K562 (cell line): ENCODE data around the gene ROPN1L. TPM values are rescaled to one million over a fixed set of nuclear protein-coding genes. Genes with fewer than 3 reads are reported as not detected.

Experiments
- C11orf30 ChIP-seq: fragments of 450-650 bp; IDR thresholded peaks from 2 replicates; pipeline ENCODE4 v1.6.1; 2016; ENCODE audit warnings: low read depth, mild to moderate bottlenecking
- FOXJ2 ChIP-seq: fragments of 200-800 bp; sonication (Bioruptor generic); IDR thresholded peaks from 2 replicates; pipeline ENCODE4 v1.6.1; 2016; ENCODE audit warnings: missing genetic modification characterization, missing compliant biosample characterization
- FOXJ3 ChIP-seq: sonication (generic); formaldehyde crosslinking; IDR thresholded peaks from 2 replicates; pipeline ENCODE4 v1.4.0; 2020; ENCODE audit warnings: mild to moderate bottlenecking, missing genetic modification reagents
- HDAC8 ChIP-seq: fragments of 450-650 bp; IDR thresholded peaks from 2 replicates; pipeline ENCODE4 v1.6.1; 2016; ENCODE audit warnings: mild to moderate bottlenecking, missing genetic modification characterization, moderate library complexity, missing compliant biosample characterization
- JUND ChIP-seq, 2 experiments: IDR thresholded peaks; 2 replicates in 1 of 2; 3 replicates in 1 of 2; pipeline ENCODE4 v1.6.1; 2011; ENCODE audit warnings: borderline replicate concordance in 2 of 2, low read depth in 2 of 2, low read length in 2 of 2, improper control_type of control experiment in 1 of 2, missing biosample characterization in 1 of 2, missing genetic modification characterization in 1 of 2, missing genetic modification reagents in 1 of 2
- LCOR ChIP-seq: sonication (generic); formaldehyde crosslinking; IDR thresholded peaks from 2 replicates; pipeline ENCODE4 v1.8.0; 2022; ENCODE audit warnings: mild to moderate bottlenecking, missing genetic modification reagents
- MAFG ChIP-seq: fragments of 450-650 bp; conservative IDR thresholded peaks from 2 replicates; pipeline ENCODE4 v1.6.1; 2016; ENCODE audit warnings: missing genetic modification characterization, missing compliant biosample characterization
- MIER1 ChIP-seq: fragments of 450-650 bp; IDR thresholded peaks from 2 replicates; pipeline ENCODE4 v1.6.1; 2016; ENCODE audit warnings: antibody characterized with exemption, mild to moderate bottlenecking, low read depth
- NCOR1 ChIP-seq: fragments of 450-650 bp; IDR thresholded peaks from 2 replicates; pipeline ENCODE4 v1.6.1; 2016; ENCODE audit warnings: mild to moderate bottlenecking, moderate library complexity
- NR2C2 ChIP-seq, 2 experiments: fragments of 200-800 bp in 1 of 2; sonication (Bioruptor generic) in 1 of 2; sonication (generic) in 1 of 2; formaldehyde crosslinking in 1 of 2; IDR thresholded peaks; 2 replicates each; pipeline versions ENCODE4 v1.6.1 to v1.8.0; 2016 to 2022; ENCODE audit warnings: mild to moderate bottlenecking in 1 of 2, missing compliant biosample characterization in 1 of 2, missing genetic modification characterization in 1 of 2, missing genetic modification reagents in 1 of 2
- RBFOX2 ChIP-seq: fragments of 200-400 bp; formaldehyde crosslinking; IDR thresholded peaks from 2 replicates; pipeline ENCODE4 v1.6.1; 2017; ENCODE audit warnings: low read depth, mild to moderate bottlenecking, low read length, moderate library complexity
- RNF2 ChIP-seq: sonication (generic); IDR thresholded peaks from 2 replicates; pipeline ENCODE4 v1.6.1; 2016
- SAP30 ChIP-seq: fragments of 200-600 bp; sonication (generic); IDR thresholded peaks from 2 replicates; pipeline ENCODE4 v1.6.1; 2012; ENCODE audit warnings: borderline replicate concordance, low read depth, mild to moderate bottlenecking, moderate library complexity, low read length, control low read depth, inconsistent platforms; ENCODE audit not compliant: insufficient read depth, poor library complexity, severe bottlenecking
- SIN3A ChIP-seq, 2 experiments: fragments of 150-350 bp in 1 of 2; IDR thresholded peaks; 2 replicates each; pipeline ENCODE4 v1.6.1; 2011 to 2016; ENCODE audit warnings: borderline replicate concordance in 2 of 2, low read depth in 2 of 2, low read length in 2 of 2, mild to moderate bottlenecking in 2 of 2, moderate library complexity in 2 of 2; ENCODE audit not compliant: control insufficient read depth in 1 of 2
- SMAD3 ChIP-seq: fragments of 450-650 bp; formaldehyde crosslinking; conservative IDR thresholded peaks from 2 replicates; pipeline ENCODE4 v1.4.0; 2020; ENCODE audit warnings: mild to moderate bottlenecking
- SRSF7 ChIP-seq: fragments of 200-400 bp; formaldehyde crosslinking; optimal IDR thresholded peaks from 2 replicates; pipeline ENCODE3; 2017; ENCODE audit warnings: mild to moderate bottlenecking, low read depth, low read length
- ZNF184 ChIP-seq: sonication (generic); formaldehyde crosslinking; IDR thresholded peaks from 2 replicates; pipeline ENCODE4 v1.5.0; 2020; ENCODE audit warnings: missing genetic modification reagents
- ZNF232 ChIP-seq: sonication (generic); formaldehyde crosslinking; IDR thresholded peaks from 2 replicates; pipeline ENCODE4 v1.8.0; 2022; ENCODE audit warnings: mild to moderate bottlenecking, missing genetic modification reagents
- ZNF24 ChIP-seq: fragments of 450-650 bp; IDR thresholded peaks from 2 replicates; pipeline ENCODE4 v1.6.1; 2016
- ZNF3 ChIP-seq: fragments of 250-450 bp; sonication (Bioruptor Pico); IDR thresholded peaks from 2 replicates; pipeline ENCODE4 v1.5.0; 2021; ENCODE audit warnings: mild to moderate bottlenecking, moderate library complexity
- ZNF551 ChIP-seq: fragments of 250-450 bp; sonication (Bioruptor Pico); IDR thresholded peaks from 2 replicates; pipeline ENCODE4 v1.5.0; 2021; ENCODE audit warnings: mild to moderate bottlenecking, moderate library complexity
- ZNF766 ChIP-seq: fragments of 200-800 bp; sonication (Bioruptor generic); conservative IDR thresholded peaks from 2 replicates; pipeline ENCODE4 v1.6.1; 2016; ENCODE audit warnings: missing genetic modification characterization, missing compliant biosample characterization
- polyA plus RNA-seq, 8 experiments: library from polyadenylated mRNA; depleted of rRNA in 4 of 8; stranded (reverse) in 5 of 8; unstranded in 3 of 8; fragments of >200 nt; fragmentation: Nextera tagmentation in 2 of 8; fragmentation: Illumina TruSeq in 1 of 8; extraction: Ambion mirVana in 2 of 8; extraction: Trizol in 1 of 8; gene quantifications; 2 replicates each; pipeline versions ENCODE4 v1.2.1 to v1.2.3, GENCODE V29; 2011 to 2014; ENCODE audit warnings: inconsistent platforms in 1 of 8, missing spikeins in 1 of 8
- total RNA-seq, 7 experiments: library from RNA; depleted of rRNA in 6 of 7; stranded (reverse); fragments of >200 nt in 6 of 7; fragmentation: Illumina TruSeq in 2 of 7; extraction: Trizol in 2 of 7; gene quantifications; 2 replicates each; pipeline versions ENCODE4 v1.2.1 to v1.2.3, GENCODE V29; 2011 to 2021; ENCODE audit warnings: low replicate concordance in 1 of 7
- TF ChIP-seq, protein P1 (sequence below): sonication (generic); IDR thresholded peaks from 2 replicates; pipeline ENCODE4 v1.6.1; 2016
- TF ChIP-seq, protein P2 (sequence below): fragments of 200-800 bp; sonication (Bioruptor generic); IDR thresholded peaks from 2 replicates; pipeline ENCODE4 v1.6.1; 2017; ENCODE audit warnings: missing genetic modification characterization, missing compliant biosample characterization

Gene ROPN1L
- total and polyA plus RNA-seq, 9 of the 15 experiments (the other 6 are each of a cell fraction or from before 2014, with no cell fraction given) = 0.04 to 0.85 (median 0.24) TPM; not detected in 3

DNA sequence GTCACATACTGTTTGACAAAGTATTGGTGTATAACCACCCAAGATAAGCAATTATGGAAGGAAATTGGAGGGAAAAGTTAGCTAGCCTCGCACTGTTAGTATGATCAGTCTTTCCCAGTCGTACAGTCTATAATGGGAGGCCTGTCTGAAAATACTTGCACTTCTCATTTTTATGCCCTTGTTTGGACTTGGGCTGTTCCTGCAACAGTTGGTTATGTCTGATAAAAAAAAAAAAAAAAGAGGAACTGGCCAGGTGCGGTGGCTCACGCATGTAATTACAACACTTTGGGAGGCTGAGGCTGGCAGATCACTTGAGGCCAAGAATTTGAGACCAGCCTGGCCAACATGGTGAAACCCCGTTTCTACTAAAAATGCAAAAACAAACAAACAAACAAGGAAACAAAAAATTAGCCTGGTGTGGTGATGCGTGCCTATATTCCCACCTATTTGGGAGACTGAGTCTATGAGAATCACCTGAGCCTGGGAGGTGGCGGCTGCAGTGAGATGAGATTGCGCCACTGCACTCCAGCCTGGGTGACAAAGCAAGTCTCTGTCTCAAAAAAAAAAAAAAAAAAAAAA is 63.9 kb downstream of the ROPN1L start (continued):
- TF ChIP-seq ZNF232 (CRISPR knock-in tag) (peak; percentile 34; the same call in 1 of the 2 replicates), LCOR (CRISPR knock-in tag) (peak; percentile 52; the same call in 1 of the 2 replicates), ZNF24 (no peak; the same call in 1 of the 2 replicates), MAFG (tag) (peak; percentile 35; the same call in 1 of the 2 replicates), MIER1 (no peak), SMAD3 (no peak), ZNF3 (CRISPR knock-in tag) (no peak), ZNF551 (CRISPR knock-in tag) (no peak), ZNF184 (CRISPR knock-in tag) (no peak), SAP30 (no peak), NCOR1 (peak; percentile 77), SIN3A (IDR thresholded peaks at IDR 0.05; ENCODE audit: borderline replicate concordance in 2 of 2, control insufficient read depth in 1 of 2, low read depth in 2 of 2, low read length in 2 of 2) (no peak), FOXJ2 (tag) (no peak), FOXJ3 (CRISPR knock-in tag) (no peak), JUND (IDR thresholded peaks at IDR 0.05; ENCODE audit: borderline replicate concordance, low read depth, low read length) (no peak), JUND (tag; IDR thresholded peaks at IDR 0.05; ENCODE audit: borderline replicate concordance, low read depth, low read length) (no peak; the same call in 2 of the 3 replicates), ZNF766 (CRISPR knock-in tag) (peak; percentile 87), C11orf30 (peak; percentile 61; the same call in 1 of the 2 replicates), NR2C2 (CRISPR knock-in tag; IDR thresholded peaks at IDR 0.05) (no peak), NR2C2 (tag; IDR thresholded peaks at IDR 0.05) (peak; percentile 38), RBFOX2 (no peak), HDAC8 (no peak), RNF2 (peak; percentile 80; the same call in 1 of the 2 replicates), SRSF7 (no peak)
- TF ChIP-seq, protein P1, sequence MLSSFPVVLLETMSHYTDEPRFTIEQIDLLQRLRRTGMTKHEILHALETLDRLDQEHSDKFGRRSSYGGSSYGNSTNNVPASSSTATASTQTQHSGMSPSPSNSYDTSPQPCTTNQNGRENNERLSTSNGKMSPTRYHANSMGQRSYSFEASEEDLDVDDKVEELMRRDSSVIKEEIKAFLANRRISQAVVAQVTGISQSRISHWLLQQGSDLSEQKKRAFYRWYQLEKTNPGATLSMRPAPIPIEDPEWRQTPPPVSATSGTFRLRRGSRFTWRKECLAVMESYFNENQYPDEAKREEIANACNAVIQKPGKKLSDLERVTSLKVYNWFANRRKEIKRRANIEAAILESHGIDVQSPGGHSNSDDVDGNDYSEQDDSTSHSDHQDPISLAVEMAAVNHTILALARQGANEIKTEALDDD = peak; percentile 89
- TF ChIP-seq, protein P2, sequence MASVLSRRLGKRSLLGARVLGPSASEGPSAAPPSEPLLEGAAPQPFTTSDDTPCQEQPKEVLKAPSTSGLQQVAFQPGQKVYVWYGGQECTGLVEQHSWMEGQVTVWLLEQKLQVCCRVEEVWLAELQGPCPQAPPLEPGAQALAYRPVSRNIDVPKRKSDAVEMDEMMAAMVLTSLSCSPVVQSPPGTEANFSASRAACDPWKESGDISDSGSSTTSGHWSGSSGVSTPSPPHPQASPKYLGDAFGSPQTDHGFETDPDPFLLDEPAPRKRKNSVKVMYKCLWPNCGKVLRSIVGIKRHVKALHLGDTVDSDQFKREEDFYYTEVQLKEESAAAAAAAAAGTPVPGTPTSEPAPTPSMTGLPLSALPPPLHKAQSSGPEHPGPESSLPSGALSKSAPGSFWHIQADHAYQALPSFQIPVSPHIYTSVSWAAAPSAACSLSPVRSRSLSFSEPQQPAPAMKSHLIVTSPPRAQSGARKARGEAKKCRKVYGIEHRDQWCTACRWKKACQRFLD (CRISPR knock-in tag) = peak; percentile 84
